HG03103 (cell line): ENCODE results near the gene KCTD13.
"Not testable (repeated sequence)": the region's sequence is repeated elsewhere in the genome, so short reads cannot be mapped to it uniquely, and the experiment has no call there.

Experiments
- ATAC-seq: cut with Tn5 transposase; IDR thresholded peaks from one replicate; pipeline ENCODE4 v1.9.1; 2021; ENCODE audit warnings: low read depth; ENCODE audit not compliant: unreplicated experiment

KCTD13 gene, protein sequence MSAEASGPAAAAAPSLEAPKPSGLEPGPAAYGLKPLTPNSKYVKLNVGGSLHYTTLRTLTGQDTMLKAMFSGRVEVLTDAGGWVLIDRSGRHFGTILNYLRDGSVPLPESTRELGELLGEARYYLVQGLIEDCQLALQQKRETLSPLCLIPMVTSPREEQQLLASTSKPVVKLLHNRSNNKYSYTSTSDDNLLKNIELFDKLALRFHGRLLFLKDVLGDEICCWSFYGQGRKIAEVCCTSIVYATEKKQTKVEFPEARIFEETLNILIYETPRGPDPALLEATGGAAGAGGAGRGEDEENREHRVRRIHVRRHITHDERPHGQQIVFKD

DNA sequence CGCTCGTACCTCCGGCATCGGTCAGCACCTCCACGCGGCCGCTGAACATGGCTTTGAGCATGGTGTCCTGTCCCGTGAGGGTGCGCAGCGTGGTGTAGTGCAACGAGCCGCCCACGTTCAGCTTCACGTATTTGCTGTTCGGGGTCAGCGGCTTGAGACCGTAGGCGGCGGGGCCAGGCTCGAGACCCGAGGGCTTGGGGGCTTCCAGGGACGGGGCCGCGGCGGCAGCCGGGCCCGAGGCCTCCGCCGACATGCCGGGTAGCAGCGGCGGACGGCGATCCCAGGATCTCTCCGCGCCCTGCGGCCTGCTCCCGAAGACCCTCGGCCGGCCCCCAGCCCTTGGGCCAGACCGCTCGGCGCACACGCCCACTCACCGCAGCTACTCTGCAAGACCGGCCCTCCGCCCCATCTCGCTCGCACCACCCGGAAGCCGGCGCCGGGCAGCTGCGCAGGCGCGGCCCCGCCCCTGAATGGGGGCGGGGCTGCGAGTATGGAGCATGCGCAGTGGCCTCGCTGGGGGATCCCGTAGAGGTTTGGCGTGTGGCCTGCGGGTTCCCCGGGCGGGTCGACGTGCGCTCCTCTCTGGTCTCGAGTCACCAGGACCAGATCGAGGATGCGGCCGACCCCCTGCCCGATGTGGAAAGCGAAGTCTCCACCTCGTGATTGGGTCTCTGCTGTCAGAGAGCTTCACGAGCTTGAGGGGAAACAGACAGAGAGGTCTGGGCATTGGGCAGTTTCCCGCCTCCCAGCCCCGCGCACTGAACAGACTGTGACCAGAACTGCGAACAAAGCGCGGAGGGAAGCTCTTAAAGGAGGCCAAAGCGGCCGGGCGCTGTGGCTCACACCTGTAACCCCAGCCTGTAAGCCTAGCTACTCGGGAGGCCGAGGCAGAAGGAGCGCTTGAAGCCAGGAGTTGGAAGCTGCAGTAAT is at the start of gene KCTD13:
KCTD13 (minus strand) TSS at position 446 of the 930 bp plus-strand sequence; CDS start at position 253, 193 bp downstream.
- peak; percentile 79 for ATAC-seq

DNA sequence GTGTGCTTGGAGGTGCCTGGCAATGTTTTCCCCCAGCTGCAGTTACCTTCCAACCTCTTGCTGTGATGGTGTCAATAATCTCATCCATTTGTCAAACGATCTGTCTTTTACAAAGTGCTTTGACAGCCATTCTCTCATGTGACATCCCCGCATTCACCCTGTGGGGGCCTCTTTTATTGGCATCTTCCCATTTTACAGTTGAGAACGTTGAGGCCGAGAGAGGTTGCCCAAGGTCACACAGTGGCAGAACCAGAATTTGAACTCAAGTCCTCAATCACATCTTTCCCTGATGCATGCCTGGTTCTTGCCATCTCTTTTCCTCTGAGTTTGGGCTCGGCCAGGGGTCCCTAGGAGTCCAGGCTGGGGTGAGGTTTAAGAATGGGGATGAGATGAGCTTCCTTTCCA is 49.1 kb upstream of the KCTD13 start:
- ATAC-seq, result no peak

- ATAC-seq, result no peak
Measured at GRCh38 chr16:29974291-29975133, 48.5 kb upstream of the KCTD13 start.

DNA sequence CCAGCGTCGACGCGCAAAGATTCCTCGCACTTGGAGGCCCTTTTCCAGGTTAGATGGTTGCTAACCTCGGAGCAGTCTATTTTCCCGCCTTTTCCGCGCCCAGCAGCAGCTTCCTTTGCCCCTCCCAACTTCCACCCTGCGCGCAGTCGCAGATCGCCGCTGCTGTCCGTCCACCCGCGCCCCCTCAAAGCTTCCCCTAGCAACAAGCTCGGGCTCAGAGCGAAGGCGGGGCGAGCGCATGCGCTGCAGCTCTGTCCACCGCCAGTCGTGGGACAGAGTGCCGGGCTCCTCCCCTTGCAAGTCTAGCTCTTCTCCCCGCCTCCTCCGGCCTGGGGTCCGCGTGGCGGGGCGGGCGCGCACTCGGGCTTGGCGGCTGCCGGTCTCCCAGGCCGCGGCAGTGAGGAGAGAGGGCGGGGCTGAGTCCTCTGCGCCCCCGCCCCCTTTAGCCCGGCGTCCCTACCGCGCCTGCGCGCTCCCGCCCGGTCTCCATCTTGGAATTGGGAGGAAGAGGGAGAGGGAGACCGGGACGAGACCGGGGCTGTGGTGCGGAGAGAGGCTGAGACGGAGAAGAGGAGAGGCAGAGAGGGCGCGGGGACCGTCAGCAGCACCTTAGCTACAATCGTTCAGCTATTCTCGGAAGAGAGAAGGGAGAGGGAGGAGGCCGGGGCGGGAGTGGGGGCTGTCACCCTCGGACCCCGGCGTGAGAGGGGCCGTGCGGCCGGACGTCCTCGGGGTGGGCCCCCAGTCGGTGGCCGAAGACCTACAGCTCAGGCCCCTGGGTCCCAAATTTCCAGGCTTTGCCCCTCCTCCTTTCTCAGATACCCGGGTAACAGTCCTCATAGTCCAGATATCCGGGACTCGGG is 47.6 kb upstream of the KCTD13 start, which contains the start of gene TAOK2:
TAOK2 (plus strand) TSS at position 485 of the 863 bp plus-strand sequence. CDS start 3,905 bp downstream, outside the sequence.
- ATAC-seq, result peak; percentile 87

DNA sequence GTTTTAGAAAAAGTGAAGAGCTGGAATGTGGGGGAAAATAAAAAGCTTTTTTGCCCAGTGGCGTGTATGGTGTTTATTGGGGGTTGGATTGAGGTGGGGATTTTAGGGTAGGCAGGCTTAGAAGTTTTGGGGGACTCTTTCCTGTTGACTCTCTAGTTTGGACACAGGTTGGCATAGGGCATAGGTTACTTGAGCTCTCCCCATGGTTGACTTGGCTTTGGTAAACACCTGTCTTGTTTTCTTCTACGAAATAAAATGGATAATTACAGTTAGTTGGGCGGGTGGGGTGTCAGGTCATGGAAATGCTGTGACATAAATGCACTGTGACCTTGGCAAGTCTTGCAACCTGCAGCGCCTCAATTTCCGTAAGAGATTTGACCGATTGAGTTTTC is 47.0 kb upstream of the KCTD13 start:
- no peak for ATAC-seq

DNA sequence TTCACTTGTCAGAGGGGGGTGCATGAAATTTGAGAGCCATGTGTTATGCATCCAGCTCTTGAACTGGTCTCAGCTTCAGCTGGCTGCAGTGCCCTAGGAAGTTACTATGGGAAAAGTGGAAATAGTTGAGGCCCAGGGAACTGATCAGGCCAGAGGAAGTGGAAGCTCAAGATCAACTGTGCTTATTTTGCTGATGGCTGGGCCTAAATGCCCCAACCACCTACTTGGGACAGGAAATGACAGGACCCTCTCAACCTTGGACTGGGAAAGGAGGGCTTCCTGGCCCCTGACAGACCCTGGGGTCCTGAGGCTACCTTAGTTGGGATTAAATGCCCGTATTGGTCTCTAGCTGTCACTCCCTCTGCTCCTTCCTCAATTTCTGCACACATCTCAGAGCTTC is 46.5 kb upstream of the KCTD13 start:
- no peak for ATAC-seq

- no peak for ATAC-seq
Measured at GRCh38 chr16:29971304-29971703, 45.3 kb upstream of the KCTD13 start.

GRCh38 chr16:29968205-29968604 is 42.2 kb upstream of the KCTD13 start:
- no peak for ATAC-seq

DNA sequence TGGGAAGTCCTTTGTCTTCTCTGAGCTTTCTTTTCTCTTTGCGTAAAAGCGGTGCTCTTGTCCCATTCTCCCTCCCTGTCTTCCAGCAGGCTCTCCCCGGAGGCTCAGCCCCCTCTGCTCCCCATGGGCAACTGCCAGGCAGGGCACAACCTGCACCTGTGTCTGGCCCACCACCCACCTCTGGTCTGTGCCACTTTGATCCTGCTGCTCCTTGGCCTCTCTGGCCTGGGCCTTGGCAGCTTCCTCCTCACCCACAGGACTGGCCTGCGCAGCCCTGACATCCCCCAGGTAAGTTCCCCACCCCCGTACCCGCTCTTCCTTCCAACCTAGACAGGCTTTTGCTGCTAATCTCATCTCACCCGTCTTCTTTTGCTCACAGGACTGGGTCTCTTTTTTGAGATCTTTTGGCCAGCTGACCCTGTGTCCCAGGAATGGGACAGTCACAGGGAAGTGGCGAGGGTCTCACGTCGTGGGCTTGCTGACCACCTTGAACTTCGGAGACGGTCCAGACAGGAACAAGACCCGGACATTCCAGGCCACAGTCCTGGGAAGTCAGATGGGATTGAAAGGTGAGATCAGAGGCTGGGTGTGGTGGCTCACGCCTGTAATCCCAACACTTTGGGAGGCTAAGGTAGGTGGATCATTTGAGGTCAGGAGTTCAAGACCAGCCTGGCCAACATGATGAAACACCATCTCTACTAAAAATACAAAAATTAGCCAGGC is 37.2 kb upstream of the KCTD13 start:
- no peak for ATAC-seq

GRCh38 chr16:29962344-29962994 is 36.4 kb upstream of the KCTD13 start:
- no peak for ATAC-seq

GRCh38 chr16:29961479-29962343 is 35.7 kb upstream of the KCTD13 start, which contains the start of gene TMEM219:
Gene TMEM219 (plus strand): TSS chr16:29962079. CDS start chr16:29963144, 1,065 bp downstream.
- peak; percentile 61 for ATAC-seq

GRCh38 chr16:29961127-29961478 is 35.1 kb upstream of the KCTD13 start:
- ATAC-seq, result no peak

DNA sequence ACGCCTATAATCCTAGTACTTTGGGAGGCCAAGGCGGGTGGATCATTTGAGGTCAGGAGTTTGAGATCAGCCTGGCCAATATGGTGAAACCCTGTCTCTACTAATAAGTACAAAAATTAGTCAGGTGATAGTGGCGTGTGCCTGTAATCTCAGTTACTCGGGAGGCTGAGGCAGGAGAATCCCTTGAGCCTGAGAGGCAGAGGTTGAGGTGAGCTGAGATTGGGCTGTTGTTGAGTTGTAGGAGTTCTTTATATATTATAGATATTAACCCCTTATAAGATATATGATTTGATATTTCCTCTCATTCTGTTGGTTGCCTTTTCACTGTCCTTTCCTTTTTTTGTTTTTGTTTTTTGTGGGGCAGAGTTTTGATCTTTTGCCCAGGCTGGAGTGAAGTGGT is 33.8 kb upstream of the KCTD13 start:
- ATAC-seq, result not testable (repeated sequence)

- ATAC-seq, result no peak
Measured at GRCh38 chr16:29959293-29959692, 33.3 kb upstream of the KCTD13 start.

GRCh38 chr16:29958756-29959155 is 32.7 kb upstream of the KCTD13 start:
- no peak for ATAC-seq

DNA sequence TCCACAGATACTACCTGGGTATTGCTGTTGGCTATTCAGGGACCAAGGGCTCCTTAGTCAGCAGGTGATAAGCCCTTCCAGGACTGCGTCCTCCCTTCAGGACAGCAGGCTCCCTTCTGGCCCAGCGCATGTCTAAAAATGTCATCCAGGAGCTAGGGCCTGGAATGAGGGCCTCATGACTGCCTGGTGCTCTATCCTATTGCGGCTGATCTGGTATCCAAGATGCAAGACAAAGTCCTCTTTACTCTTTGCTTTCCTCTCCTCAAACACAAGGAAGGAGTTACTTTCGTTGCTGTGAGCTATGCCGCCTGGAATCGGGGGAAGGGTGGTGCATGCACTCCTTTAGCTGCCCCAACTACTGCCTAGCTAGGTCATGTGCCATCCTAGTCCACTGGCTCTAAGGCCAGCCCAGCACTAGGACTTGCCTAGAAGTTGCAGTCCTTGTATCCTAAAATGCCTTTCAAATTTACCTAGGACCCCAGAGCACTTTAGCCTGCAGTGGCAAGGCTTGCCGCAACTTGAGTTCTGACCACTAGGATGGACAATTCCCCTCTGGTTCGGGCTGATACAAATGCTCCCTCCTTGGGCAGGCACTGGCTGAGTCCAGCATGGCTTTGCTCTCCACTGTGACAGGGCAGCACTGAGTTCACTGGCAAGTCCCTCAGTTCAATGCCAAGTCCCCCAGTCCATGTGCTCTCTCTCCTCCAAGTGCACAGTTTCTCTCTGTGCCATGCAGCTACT is 25.8 kb upstream of the KCTD13 start:
- ATAC-seq, result no peak
